Measurements from ENCODE around the gene ALDH1A1. TPM values are rescaled to one million over a fixed set of nuclear protein-coding genes. Genes with fewer than 3 reads are reported as not detected.

ALDH1A1 gene
- total and polyA plus RNA-seq, 2 of the 8 experiments (the other 6 are each of a cell fraction or from before 2014, with no cell fraction given), result 0.50 to 0.82 TPM

GRCh38 chr9:72886386-72886785 lies 66.5 kb downstream of the ALDH1A1 start (continued):
- no peak for TF ChIP-seq MAFK (IDR thresholded peaks at IDR 0.05; ENCODE audit: low read depth, low read length)
- TF ChIP-seq ATF3 (IDR thresholded peaks at IDR 0.05; ENCODE audit: insufficient read depth, low read depth, low read length), result no peak
- TF ChIP-seq GTF2F1 (IDR thresholded peaks at IDR 0.05; ENCODE audit: borderline replicate concordance, low read depth, low read length), result no peak
- no peak for TF ChIP-seq SIX5 (IDR thresholded peaks at IDR 0.05; ENCODE audit: low read depth, low read length)
- TF ChIP-seq CBX5 (IDR thresholded peaks at IDR 0.05; ENCODE audit: low read depth, low read length), result no peak
- TF ChIP-seq RNF2 (IDR thresholded peaks at IDR 0.05; ENCODE audit: borderline replicate concordance, low read depth, low read length, missing control alignments, poor library complexity, severe bottlenecking), result no peak

All from H1 (cell line).